Dedifferentiated amniotic fluid mesenchymal stem cell (primary cell): ENCODE results near the gene SERINC5.
A peak's percentile ranks its signal among the peaks of the same experiment; 100 is the strongest.
"Not testable (repeated sequence)": the region's sequence is repeated elsewhere in the genome, so short reads cannot be mapped to it uniquely, and the experiment has no call there.

Experiments
- DNase-seq: peaks from one replicate; pipeline ENCODE4 v3.0.0-alpha.2; 2016; ENCODE audit errors: extremely low spot score

Gene SERINC5

GRCh38 chr5:80255811-80256712 lies at the start of gene SERINC5:
TSS of gene SERINC5 (minus strand) at chr5:80256048. CDS start at chr5:80255922, 126 bp downstream.
- peak; percentile 66 for DNase-seq

GRCh38 chr5:80302636-80303035 lies 46.8 kb upstream of the SERINC5 start:
- no peak for DNase-seq

DNA sequence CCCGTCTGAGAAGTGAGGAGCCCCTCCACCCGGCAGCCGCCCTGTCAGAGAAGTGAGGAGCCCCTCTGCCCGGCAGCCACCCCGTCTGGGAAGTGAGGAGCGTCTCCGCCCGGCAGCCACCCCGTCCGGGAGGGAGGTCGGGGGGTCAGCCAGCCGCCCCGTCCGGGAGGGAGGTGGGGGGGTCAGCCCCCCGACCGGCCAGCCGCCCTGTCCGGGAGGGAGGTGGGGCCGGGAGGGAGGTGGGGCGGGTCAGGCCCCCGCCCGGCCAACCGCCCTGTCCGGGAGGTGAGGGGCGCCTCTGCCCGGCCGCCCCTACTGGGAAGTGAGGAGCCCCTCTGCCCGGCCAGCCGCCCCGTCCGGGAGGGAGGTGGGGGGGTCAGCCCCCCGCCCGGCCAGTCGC lies 45.5 kb upstream of the SERINC5 start:
- DNase-seq, result not testable (repeated sequence)

- DNase-seq, result not testable (repeated sequence)
Observed at GRCh38 chr5:80300796-80301195, 44.9 kb upstream of the SERINC5 start.

GRCh38 chr5:80300125-80300524 lies 44.3 kb upstream of the SERINC5 start:
- no peak for DNase-seq

GRCh38 chr5:80299601-80300000 lies 43.8 kb upstream of the SERINC5 start:
- no peak for DNase-seq

GRCh38 chr5:80296121-80296520 lies 40.3 kb upstream of the SERINC5 start:
- DNase-seq, result no peak

DNA sequence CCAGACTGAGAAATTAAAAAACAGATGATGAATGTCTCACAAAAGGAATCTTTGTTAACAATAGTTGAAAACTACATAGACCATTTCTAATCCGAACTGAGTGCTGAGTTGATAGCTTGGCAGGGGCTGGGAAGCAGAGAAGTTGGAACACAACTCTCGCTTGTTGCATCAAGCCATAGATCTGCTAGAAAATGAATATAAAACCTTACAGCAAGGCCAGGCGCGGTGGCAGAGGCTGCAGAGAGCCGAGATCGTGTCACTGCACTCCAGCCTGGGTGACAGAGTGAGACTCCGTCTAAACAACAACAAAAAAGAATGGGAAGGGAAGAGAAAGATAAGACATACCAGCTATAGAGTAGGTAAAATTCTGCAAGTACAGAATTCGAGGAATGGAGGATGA lies 35.9 kb upstream of the SERINC5 start:
- DNase-seq, result no peak

DNA sequence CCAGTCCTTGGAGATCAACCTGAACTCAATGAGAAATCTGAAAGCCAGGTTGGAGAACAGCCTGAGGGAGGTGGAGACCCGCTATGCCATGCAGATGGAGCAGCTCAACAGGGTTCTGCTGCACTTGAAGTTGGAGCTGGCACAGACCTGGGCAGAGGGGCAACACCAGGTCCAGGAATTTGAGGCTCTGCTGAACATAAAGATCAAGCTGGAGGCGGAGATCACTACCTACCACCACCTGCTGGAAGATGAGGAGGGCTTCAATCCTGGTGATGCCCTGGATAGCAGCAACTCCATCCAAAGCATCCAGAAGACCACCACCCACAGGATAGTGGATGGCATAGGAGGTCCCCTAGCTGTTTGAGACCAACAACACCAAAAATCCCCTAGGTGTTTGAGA lies 33.5 kb upstream of the SERINC5 start:
- no peak for DNase-seq

GRCh38 chr5:80288177-80288576 lies 32.3 kb upstream of the SERINC5 start:
- no peak for DNase-seq

GRCh38 chr5:80284720-80285119 lies 28.9 kb upstream of the SERINC5 start:
- no peak for DNase-seq

GRCh38 chr5:80283360-80283759 lies 27.5 kb upstream of the SERINC5 start:
- DNase-seq, result no peak

GRCh38 chr5:80282054-80282453 lies 26.2 kb upstream of the SERINC5 start:
- DNase-seq, result no peak

- DNase-seq, result peak; percentile 24
Observed at GRCh38 chr5:80277191-80277590, 21.3 kb upstream of the SERINC5 start.

DNA sequence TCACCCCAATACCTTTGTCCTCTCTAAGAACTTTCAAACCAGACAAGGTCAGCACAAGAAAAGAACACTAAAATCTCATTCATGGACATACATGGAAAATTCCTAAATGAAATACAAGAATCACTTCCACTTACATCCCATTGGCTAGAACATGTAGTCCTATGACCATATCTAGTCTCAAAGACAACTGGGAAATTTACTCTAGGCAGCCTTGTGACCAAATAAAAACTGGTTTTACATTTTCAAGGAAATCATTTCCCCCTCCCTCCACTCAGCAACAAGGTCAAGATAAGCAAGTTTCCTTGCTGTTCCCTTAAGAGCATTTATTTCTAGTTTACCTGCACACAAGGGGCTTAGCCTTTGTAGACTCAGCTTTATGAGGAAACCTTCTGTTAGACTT lies 20.3 kb upstream of the SERINC5 start:
- no peak for DNase-seq

DNA sequence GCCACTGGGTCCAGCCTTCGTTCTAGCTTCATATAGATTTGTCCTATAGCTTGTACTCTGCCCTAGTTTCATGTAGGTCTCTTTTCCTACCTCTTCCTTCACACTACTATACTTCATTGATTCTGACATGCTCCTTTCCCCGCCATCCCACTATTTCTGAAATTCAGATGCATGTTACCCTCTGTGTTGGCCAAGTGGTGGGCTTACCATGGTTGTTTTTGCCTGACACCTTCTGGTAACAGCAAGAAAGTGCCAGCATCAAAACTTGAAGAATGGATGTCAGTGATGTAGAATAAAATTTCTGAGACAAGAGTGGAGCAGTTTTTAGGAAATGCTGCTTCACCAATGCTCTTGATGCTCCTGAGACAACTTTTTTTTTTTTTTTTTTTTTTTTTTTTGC lies 19.5 kb upstream of the SERINC5 start:
- no peak for DNase-seq

- DNase-seq, result not testable (repeated sequence)
Observed at GRCh38 chr5:80270543-80270942, 14.7 kb upstream of the SERINC5 start.

DNA sequence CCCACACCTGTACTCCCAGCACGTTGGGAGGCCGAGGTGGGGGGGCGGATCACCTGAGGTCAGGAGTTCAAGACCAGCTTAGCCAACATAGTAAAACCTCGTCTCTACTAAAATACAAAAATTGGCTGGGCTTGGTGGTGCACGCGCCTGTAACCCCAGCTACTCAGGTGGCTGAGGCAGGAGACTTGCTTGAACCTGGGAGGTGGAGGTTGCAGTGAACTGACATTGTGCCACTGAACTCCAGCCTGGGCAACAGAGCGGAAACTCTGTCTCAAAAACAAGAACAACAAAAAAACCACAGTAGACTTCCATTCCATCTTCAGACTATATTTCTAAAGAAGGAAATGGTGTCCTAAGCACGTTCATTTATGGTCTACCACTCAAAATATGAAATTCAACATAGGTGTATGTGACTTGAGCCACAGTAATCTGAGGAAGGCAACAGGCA lies 14.2 kb upstream of the SERINC5 start:
- DNase-seq, result no peak

DNA sequence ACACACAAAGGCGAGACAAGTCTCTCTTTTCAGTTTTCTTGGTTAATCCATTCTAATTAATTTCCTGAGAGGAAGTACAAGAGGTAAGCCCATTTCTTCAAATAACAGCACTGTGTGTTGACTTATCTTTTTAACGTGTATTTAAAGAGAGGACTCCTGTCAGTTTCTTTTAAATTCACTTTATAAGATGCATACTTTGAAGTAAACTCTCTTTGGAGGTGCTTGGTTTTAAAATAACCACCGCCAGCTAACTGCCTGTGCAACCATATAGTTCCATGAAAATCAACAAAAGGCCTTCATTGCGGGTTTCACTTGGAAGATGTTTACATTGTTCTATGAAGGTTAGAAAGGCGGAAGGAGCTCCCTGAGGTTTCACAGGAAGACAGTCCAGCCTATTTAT lies 13.1 kb upstream of the SERINC5 start:
- DNase-seq, result no peak

GRCh38 chr5:80266566-80266965 lies 10.7 kb upstream of the SERINC5 start:
- DNase-seq, result no peak

DNA sequence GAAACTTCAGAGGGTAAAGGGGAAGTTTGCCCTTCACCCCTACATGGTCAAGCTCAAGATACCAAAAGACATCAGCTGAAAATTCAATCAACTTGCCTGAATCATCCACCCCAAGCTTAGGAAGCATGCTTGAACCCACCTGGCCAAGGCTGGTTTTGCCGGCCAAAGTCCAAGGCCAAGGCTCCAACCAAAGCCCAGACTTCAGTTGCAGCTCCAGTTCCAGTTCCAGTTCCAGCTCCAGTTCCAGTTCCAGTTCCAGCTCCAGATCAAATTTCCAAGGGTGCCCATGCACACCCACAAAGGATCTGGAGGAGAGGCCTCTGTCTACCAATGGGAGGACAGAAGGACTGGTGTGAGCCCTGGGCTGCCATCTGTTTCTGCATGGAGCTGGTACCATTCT lies 4.6 kb upstream of the SERINC5 start:
- no peak for DNase-seq

DNA sequence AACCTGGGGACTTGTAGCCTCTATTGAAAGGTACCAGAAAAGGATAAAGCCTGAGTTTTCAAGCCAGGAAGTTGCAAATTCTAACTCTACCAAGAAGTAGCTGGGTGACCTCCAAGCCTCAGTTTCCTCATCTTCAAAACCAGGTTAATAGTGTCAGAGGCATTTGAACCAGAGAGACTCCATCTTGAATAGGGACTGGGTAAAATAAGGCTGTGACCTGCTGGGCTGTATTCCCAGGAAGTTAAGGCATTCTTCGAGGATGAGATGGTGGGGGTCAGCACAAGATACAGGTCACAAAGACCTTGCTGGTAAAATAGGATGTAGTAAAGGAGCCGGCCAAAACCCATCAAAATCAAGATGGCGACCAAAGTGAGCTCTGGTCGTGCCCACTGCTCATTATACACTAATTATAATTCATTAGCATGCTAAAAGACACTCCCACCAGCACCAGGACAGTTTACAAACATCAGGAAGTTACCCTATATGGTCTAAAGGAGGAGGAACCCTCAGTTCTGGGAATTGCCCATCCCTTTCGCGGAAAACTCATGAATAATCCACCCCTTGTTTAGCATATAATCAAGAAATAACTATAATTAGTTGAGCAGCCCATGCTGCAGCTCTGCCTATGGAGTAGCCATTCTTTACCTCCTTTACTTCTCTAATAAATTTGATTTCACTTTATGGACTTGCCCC lies 3.8 kb upstream of the SERINC5 start:
- DNase-seq, result no peak

DNA sequence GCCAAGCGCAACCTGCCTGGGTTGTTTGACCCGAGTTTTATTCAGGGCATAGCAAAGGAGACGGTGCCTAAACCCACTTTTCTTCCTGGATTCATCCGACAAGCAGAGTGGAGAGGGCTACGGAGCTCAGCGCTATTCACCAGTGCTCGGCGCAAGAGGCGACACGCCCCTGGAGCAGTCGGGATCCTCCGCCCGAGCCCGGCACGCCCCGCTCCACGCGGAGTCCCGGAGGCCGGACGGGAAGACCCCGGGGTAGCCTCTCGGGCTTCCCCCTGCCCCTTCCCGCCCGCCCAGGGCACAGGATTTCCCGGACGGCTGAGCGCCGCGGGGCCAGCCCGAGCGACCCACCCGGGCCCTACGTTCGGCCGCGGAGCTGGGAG lies 427 bp downstream of the SERINC5 start:
- DNase-seq, result peak; percentile 43
